Neural progenitor cell (in vitro differentiated cells): Measurements from ENCODE around the gene RALGAPA2.

Experiments used
- EZH2 ChIP-seq: fragments of 200-600 bp; sonication (generic); IDR thresholded peaks from 2 replicates; pipeline ENCODE4 v1.6.1; 2017; ENCODE audit warnings: antibody characterized with exemption, mild to moderate bottlenecking, moderate library complexity
- EZH2phosphoT487 ChIP-seq: fragments of 200-600 bp; sonication (generic); IDR thresholded peaks from 2 replicates; pipeline ENCODE4 v1.6.1; 2017; ENCODE audit warnings: antibody characterized with exemption
- TF ChIP-seq, protein P1 (sequence below): fragments of 200-600 bp; sonication (generic); IDR thresholded peaks from 2 replicates; pipeline ENCODE4 v1.5.1; 2017; ENCODE audit warnings: antibody characterized with exemption, mild to moderate bottlenecking

DNA sequence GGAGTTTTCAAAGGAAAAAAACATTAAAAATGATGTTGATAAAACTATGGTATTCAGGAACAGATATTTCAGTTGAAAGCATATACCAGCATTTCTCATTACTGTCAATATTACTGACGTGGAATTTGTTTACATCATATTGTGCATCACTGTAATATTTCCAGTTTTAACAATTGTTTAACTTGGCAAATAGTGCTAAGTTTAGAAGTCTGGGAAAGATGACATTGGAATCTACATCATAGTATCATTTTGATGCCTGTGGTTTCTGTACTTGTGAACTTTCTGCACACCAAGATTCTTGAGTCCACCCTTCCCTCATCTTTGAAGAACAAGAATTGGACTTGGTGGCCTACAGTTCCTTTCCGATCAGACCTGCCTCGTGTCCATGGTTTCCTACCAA is 98.1 kb downstream of the RALGAPA2 start:
- TF ChIP-seq, protein P1, sequence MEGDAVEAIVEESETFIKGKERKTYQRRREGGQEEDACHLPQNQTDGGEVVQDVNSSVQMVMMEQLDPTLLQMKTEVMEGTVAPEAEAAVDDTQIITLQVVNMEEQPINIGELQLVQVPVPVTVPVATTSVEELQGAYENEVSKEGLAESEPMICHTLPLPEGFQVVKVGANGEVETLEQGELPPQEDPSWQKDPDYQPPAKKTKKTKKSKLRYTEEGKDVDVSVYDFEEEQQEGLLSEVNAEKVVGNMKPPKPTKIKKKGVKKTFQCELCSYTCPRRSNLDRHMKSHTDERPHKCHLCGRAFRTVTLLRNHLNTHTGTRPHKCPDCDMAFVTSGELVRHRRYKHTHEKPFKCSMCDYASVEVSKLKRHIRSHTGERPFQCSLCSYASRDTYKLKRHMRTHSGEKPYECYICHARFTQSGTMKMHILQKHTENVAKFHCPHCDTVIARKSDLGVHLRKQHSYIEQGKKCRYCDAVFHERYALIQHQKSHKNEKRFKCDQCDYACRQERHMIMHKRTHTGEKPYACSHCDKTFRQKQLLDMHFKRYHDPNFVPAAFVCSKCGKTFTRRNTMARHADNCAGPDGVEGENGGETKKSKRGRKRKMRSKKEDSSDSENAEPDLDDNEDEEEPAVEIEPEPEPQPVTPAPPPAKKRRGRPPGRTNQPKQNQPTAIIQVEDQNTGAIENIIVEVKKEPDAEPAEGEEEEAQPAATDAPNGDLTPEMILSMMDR = no peak
- no peak for TF ChIP-seq EZH2
- TF ChIP-seq EZH2phosphoT487 = no peak
